GM18951 (cell line): ENCODE results near the gene TAF4B.

ENCODE experiments used
- POLR2A ChIP-seq: IDR thresholded peaks from 4 replicates; pipeline ENCODE4 v1.6.1; 2011; ENCODE audit warnings: mild to moderate bottlenecking; ENCODE audit not compliant: insufficient read length, insufficient read depth; ENCODE audit errors: extremely low read depth
- in situ Hi-C: fragments of 300-500 bp; cut with MboI; formaldehyde crosslinking; loops from one replicate; pipeline ENCODE4 v1.12.0; 2022; ENCODE audit warnings: low sequenced_read_pairs, mixed read lengths, inconsistent platforms; ENCODE audit not compliant: unreplicated experiment

The TAF4B gene

GRCh38 chr18:26397019-26397418 is 170.8 kb downstream of the TAF4B start:
- no peak for TF ChIP-seq POLR2A
- in situ Hi-C loops: no loop called here

DNA sequence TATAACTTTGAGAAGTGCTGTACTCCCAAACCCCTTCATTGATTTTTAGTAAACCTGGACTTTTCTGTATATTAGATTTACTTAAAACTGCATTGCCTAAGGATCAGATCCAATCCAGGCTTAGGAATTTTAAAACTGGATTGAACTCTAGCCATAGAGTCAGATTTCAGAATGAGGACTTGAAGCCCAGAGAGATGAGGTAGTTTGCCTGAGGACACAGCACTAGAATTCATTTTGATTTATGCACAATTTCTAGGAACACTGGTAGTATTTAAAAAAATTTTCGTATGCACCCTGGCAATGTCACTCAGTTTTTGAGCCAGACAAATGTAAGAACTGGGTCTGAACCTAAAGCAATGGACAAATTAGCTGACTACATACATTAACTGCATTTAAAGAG is 177.2 kb downstream of the TAF4B start:
- in situ Hi-C loops: no loop called here
- TF ChIP-seq POLR2A: no peak

- in situ Hi-C loops: loop anchor here (5.0 kb wide), 1 partner anchor 242 kb away; no protein-coding TSS in a partner anchor
- no peak for TF ChIP-seq POLR2A
These were observed 179.1 kb downstream of the TAF4B start for GRCh38 chr18:26405190-26405801.

DNA sequence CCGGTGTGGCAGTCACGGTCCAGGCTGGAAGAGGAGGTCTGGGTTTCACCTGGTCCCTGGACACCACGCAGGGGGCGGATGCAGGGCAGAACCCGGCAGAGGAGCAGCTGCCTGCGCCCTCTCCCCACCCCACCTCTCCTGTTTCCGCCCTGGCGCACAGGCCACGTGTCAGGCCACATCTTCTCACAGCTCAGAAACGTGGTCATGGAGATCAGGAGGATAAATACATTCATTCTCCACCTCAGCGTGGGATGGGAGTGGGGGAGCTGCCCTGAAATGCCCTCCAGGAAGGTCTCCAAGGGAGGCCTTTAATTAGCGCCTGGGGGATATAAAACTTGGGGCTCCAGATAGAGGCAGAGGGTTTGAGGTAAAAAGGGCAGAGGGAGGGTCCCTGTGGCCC is 180.1 kb downstream of the TAF4B start:
- no peak for TF ChIP-seq POLR2A
- in situ Hi-C loops: loop anchor here (5.0 kb wide), 1 partner anchor 241 kb away; no protein-coding TSS in a partner anchor

DNA sequence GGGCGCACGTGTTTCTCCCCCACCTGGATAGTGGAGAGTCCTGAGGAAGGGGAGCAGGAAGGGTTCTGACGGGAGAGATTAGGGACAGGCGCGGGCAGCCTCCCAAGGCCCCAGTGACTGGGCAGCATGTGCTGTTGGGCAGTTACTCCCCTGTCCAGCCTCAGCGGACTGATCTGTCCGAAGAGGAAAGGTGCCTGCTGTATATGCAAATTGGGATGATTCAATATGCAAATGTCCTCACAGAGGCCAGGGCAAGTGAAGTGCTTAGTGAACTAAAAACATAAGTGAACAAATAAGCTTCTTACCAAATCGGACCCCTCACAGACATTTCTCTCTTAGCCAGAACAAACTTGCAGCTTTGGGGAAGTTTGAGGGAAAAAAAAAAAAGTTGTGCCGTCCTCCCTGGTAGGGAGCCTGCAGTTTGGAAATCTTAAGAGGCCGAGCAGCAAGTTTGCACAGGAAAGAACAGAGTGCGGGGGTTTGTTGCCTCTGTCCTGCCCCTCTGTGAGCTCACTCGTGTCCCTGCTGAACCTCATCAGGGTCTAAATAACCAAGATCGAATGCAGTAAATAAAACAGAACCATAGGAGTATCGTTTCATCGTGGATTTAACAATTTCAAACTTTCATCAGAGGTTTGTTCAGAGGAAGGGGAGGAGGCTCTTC is 180.7 kb downstream of the TAF4B start:
- in situ Hi-C loops: loop anchor here (5.0 kb wide), 1 partner anchor 240 kb away; no protein-coding TSS in a partner anchor
- TF ChIP-seq POLR2A: no peak

GRCh38 chr18:26407736-26408601 is 181.7 kb downstream of the TAF4B start:
- in situ Hi-C loops: loop anchor here (5.0 kb wide), 1 partner anchor 239 kb away; no protein-coding TSS in a partner anchor
- TF ChIP-seq POLR2A: no peak

DNA sequence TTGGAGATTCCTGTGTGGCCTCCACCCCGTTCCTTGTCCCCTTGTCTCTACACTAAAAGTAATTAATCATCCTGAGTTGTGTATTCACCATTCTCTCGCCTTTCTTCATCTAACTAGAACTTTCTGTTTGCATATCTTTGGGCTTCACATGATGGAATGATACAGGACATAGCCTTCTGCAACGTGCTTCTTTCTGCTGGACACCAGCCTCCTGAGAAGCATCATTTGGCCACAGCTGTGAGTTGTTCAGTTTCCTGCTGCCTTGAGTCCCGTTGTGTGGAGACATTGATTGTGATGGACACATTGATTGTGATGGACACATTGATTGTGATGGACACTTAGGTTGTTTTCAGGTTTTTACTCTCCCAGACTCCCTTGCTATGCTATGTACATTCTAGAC is 182.8 kb downstream of the TAF4B start:
- TF ChIP-seq POLR2A: no peak
- in situ Hi-C loops: loop anchor here (5.0 kb wide), 1 partner anchor 238 kb away; no protein-coding TSS in a partner anchor

- no peak for TF ChIP-seq POLR2A
- in situ Hi-C loops: no loop called here
These were observed 188.7 kb downstream of the TAF4B start for GRCh38 chr18:26414901-26415440.

DNA sequence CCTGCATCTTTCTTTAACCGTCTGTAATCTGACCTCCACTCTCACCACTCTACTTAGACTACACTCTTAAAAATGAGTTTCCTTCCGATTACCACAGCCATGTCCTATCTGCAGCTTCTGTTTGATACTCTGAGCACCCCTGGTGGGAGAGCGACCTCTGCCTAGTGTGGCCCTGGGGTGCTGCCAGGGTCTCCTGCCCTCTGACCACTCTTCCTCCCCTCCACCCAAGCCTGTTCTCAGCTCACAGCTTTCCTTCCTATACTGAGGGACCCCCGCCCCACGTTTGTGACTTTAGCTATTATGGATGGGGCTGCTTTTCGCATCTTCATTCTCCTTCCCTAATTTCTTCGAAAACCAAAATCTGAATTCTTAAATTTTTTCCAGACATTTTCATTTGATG is 189.4 kb downstream of the TAF4B start:
- no peak for TF ChIP-seq POLR2A
- in situ Hi-C loops: no loop called here

GRCh38 chr18:26416652-26417150 is 190.5 kb downstream of the TAF4B start:
- TF ChIP-seq POLR2A: no peak
- in situ Hi-C loops: no loop called here

GRCh38 chr18:26417190-26417589 is 190.9 kb downstream of the TAF4B start:
- in situ Hi-C loops: no loop called here
- no peak for TF ChIP-seq POLR2A

DNA sequence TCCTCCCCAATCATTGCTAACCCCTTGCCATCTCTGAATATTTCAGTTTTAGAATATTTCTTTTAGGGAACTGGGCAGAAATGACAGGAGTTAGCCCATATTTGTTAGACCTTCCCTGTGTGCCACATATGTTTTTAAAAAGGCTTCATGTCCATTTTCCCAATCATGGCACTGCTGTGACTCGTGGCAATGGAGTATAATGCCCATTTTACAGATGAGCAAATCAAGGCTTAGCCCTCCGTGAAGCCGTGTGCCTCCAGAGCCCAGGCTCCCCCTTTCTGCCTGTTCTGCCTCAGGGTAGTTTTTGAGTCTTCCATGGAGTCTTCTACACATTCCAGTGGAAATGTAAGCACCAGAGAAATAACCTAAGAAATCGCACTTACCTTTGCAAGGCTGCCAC is 192.0 kb downstream of the TAF4B start:
- TF ChIP-seq POLR2A: no peak
- in situ Hi-C loops: no loop called here

GRCh38 chr18:26419746-26420145 is 193.5 kb downstream of the TAF4B start:
- no peak for TF ChIP-seq POLR2A
- in situ Hi-C loops: no loop called here
